Type B pancreatic cell (in vitro differentiated cells): Measurements from ENCODE around the gene SLC22A16. TPM values are rescaled to one million over a fixed set of nuclear protein-coding genes. Genes with fewer than 3 reads are reported as not detected.
"Not testable (repeated sequence)": the region's sequence is repeated elsewhere in the genome, so short reads cannot be mapped to it uniquely, and the experiment has no call there.

Experiments used
- DNase-seq: peaks from one replicate; pipeline ENCODE4 v3.0.0; 2021; ENCODE audit warnings: mixed read lengths; ENCODE audit not compliant: unreplicated experiment; ENCODE audit errors: extremely low spot score
- H3K27ac Mint-ChIP-seq: 2 replicates; pipeline ENCODE4 v1.8.0; 2021; ENCODE audit warnings: mild to moderate bottlenecking, mixed read lengths
- H3K27me3 Mint-ChIP-seq: 2 replicates; pipeline ENCODE4 v1.8.0; 2021; ENCODE audit warnings: mixed read lengths
- H3K36me3 Mint-ChIP-seq: 2 replicates; pipeline ENCODE4 v1.8.0; 2021; ENCODE audit warnings: mixed read lengths
- H3K4me1 Mint-ChIP-seq: one replicate; pipeline ENCODE4 v1.8.0; 2021; ENCODE audit warnings: mixed read lengths; ENCODE audit not compliant: unreplicated experiment
- H3K4me3 Mint-ChIP-seq: 2 replicates; pipeline ENCODE4 v1.8.0; 2021; ENCODE audit warnings: mild to moderate bottlenecking, mixed read lengths
- H3K9me3 Mint-ChIP-seq: 2 replicates; pipeline ENCODE4 v1.8.0; 2021; ENCODE audit warnings: mixed read lengths
- total RNA-seq: library from RNA; stranded (reverse); gene quantifications from 2 replicates; pipeline ENCODE4 v1.2.1, GENCODE V29; 2021; ENCODE audit warnings: low replicate concordance
- TF ChIP-seq, protein P1 (sequence below): fragments of 200-600 bp; sonication (generic); conservative IDR thresholded peaks from 2 replicates; pipeline ENCODE4 v1.5.0; 2021; ENCODE audit warnings: antibody characterized with exemption, mild to moderate bottlenecking

SLC22A16 gene
- total RNA-seq, 1 donor from 2014 or later, result not detected

DNA sequence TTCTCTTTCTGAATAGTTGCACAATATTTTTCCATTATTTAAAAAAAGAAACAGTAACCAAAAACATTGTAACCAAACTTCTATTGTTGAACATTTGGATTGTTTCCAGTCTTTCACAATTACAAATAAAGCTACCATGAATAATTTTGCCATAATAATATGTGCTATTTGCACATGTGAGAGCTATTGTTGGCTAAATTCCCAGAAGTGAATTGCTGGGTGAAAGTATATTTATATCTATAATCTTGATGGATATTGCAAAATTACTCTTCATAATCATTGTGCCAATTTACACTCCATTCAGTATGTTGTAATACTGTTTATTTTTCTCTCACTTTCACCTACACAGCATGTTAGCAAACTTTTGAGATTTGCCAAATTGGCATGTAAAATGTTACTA lies 36.6 kb upstream of the SLC22A16 start:
- Mint-ChIP-seq H3K4me3 (no peak overlapping the region), H3K36me3 (no peaks in the 10 kb centered on the region), H3K27ac (no peak overlapping the region), H3K4me1 (peaks cover 3% of the 10 kb centered on the region), H3K27me3 (no peaks in the 10 kb centered on the region), H3K9me3 (peaks cover 6% of the 10 kb centered on the region)
- DNase-seq, result no peak
- TF ChIP-seq, protein P1, sequence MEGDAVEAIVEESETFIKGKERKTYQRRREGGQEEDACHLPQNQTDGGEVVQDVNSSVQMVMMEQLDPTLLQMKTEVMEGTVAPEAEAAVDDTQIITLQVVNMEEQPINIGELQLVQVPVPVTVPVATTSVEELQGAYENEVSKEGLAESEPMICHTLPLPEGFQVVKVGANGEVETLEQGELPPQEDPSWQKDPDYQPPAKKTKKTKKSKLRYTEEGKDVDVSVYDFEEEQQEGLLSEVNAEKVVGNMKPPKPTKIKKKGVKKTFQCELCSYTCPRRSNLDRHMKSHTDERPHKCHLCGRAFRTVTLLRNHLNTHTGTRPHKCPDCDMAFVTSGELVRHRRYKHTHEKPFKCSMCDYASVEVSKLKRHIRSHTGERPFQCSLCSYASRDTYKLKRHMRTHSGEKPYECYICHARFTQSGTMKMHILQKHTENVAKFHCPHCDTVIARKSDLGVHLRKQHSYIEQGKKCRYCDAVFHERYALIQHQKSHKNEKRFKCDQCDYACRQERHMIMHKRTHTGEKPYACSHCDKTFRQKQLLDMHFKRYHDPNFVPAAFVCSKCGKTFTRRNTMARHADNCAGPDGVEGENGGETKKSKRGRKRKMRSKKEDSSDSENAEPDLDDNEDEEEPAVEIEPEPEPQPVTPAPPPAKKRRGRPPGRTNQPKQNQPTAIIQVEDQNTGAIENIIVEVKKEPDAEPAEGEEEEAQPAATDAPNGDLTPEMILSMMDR, result no peak

DNA sequence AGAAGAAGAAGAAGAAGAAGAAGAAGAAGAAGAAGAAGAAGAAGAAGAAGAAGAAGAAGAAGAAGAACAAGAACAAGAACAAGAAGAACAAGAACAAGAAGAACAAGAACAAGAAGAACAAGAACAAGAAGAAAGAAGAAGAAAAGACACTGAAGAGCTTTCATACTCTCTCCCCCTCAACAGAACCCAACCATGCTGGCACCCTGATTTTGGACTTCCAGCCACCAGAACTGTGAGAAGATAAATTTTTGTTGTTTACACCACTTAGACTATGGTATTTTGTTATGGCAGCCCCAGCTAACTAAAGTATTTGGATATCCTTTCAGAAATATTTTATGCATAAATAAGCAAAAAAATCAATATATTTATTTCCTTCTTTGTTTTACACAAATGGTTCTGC lies 36.1 kb upstream of the SLC22A16 start:
- not testable (repeated sequence) for H3K27me3 Mint-ChIP-seq, H3K9me3 Mint-ChIP-seq, H3K4me3 Mint-ChIP-seq, H3K27ac Mint-ChIP-seq, DNase-seq, H3K4me1 Mint-ChIP-seq, H3K36me3 Mint-ChIP-seq

DNA sequence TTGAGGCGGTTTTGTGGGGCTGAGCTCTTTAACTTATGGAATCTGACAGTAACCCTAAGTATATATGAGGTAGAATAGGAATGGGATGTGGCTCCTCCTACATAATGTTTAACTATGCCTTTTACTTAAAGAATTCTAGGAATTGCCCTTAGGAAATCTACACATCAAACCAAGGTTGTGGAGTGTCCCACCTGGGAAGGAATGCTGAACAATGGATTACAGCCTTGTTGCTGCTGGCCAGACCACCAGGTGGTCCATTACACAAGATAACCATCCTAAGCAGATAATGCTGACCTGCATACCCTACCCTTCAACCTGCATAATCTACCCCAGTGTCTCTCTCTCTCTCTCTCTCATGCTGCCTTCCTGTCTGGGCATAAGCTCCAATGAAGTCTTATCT lies 35.0 kb upstream of the SLC22A16 start:
- no peak for DNase-seq
- TF ChIP-seq, protein P1, result no peak
- Mint-ChIP-seq H3K27ac (no peak overlapping the region), H3K4me1 (no peaks in the 10 kb centered on the region), H3K36me3 (no peaks in the 10 kb centered on the region), H3K4me3 (no peak overlapping the region), H3K9me3 (peaks cover 6% of the 10 kb centered on the region), H3K27me3 (no peaks in the 10 kb centered on the region)

DNA sequence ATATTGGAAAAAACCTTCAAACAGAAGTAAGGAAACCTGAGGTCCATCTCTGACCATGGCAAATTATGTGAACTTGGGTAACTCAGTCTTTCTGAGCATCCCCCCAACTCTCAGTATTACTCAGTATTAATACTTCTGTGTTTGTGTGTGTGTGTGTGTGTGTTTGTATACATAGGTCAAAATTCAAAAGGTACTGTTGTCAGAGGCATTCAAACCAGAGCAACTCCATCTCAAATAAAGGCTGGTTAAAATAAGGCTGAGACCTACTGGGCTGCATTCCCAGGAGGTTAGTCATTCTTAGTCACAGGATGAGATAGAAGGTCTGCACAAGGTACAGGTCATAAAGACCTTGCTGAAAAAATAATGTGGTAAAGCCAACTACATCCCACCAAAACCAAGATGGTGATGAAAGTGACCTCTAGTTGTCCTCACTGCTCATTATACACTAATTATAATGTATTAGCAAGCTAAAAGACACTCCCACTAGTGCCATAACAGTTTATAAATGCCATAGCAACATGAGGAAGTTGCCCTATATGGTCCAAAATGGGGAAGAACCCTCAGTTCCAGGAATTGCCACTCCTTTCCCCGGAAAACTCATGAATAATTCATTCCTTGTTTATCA lies 33.3 kb upstream of the SLC22A16 start:
- H3K36me3 Mint-ChIP-seq, result no peaks in the 10 kb centered on the region
- H3K4me1 Mint-ChIP-seq, result no peaks in the 10 kb centered on the region
- H3K4me3 Mint-ChIP-seq, result no peak overlapping the region
- no peak overlapping the region for H3K27ac Mint-ChIP-seq
- H3K9me3 Mint-ChIP-seq, result peaks cover 6% of the 10 kb centered on the region
- TF ChIP-seq, protein P1, result no peak
- no peak for DNase-seq
- H3K27me3 Mint-ChIP-seq, result no peaks in the 10 kb centered on the region

DNA sequence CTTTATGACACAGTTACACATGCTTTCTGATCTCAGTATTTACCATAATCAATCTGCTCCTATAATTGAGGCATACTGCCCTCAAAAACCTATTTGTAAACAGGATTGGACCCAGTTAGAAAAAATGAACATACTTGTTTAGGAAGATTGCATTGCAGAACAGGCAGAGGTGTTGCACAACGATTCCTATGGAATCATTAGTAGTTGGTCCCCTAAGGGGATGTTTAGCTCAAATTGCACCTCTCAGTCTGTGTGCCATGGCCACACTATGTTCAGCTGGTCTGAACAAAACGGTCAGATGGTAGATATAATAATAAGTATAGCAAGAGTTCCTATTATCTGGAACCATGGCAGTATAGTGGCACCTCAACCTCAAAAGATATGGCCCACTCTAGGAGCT lies 28.5 kb upstream of the SLC22A16 start:
- not testable (repeated sequence) for H3K9me3 Mint-ChIP-seq, DNase-seq, H3K27ac Mint-ChIP-seq, H3K36me3 Mint-ChIP-seq, H3K27me3 Mint-ChIP-seq, H3K4me3 Mint-ChIP-seq, H3K4me1 Mint-ChIP-seq

DNA sequence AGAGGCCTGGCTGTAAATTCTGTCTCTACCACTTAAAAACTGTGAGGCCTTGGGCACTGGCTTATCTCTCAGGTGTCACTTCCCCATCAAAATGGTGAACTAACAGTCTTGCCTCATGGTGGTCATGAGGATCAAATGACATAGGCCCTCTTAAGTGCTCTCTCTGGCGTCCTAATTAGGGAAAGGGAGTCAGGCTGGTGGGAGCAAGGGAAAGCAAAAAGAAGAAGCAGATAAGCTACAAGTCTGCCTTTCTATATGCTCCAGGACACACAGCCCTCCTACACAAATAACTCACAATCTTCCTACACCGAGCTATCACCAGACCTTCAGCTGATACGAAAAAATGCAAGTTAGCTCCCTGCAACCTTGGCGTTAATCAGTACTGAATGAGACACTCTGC lies 19.5 kb upstream of the SLC22A16 start:
- TF ChIP-seq, protein P1, result no peak
- no peak overlapping the region for H3K27ac Mint-ChIP-seq
- DNase-seq, result no peak
- H3K4me1 Mint-ChIP-seq, result peaks cover 24% of the 10 kb centered on the region
- H3K9me3 Mint-ChIP-seq, result no peaks in the 10 kb centered on the region
- no peaks in the 10 kb centered on the region for H3K27me3 Mint-ChIP-seq
- no peak overlapping the region for H3K4me3 Mint-ChIP-seq
- no peaks in the 10 kb centered on the region for H3K36me3 Mint-ChIP-seq

DNA sequence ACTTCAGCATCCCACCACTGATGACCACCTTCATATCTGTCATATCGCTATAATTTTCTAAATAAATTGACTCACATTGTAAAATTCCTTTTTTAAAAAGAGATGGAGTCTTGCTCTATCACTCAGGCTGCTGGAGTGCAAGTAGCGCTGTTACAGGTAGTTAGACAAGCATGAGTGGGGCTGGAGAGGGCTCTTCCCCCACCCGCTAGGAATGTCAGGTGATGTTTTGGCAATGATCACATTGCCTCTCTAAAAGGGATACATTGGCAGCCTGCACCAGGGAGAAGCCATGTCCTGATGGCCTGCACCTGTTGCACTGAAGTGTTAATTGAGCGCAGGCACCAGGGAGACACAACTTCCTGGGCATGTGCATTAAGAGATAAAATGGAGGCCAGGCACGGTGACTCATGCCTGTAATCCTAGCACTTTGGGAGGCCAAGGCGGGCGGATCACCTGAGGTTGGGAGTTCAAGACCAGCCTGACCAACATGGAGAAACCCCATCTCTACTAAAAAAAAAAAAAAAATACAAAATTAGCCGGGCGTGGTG lies 16.9 kb upstream of the SLC22A16 start:
- TF ChIP-seq, protein P1, result no peak
- H3K9me3 Mint-ChIP-seq, result no peaks in the 10 kb centered on the region
- H3K4me3 Mint-ChIP-seq, result no peak overlapping the region
- no peak overlapping the region for H3K27ac Mint-ChIP-seq
- no peaks in the 10 kb centered on the region for H3K27me3 Mint-ChIP-seq
- peaks cover 24% of the 10 kb centered on the region for H3K4me1 Mint-ChIP-seq
- DNase-seq, result no peak
- H3K36me3 Mint-ChIP-seq, result no peaks in the 10 kb centered on the region
